Uterus (tissue), 2 donors: Measurements from ENCODE around the gene TBX21.

Experiments used
- POLR2A ChIP-seq, 2 donors: fragments of 450-650 bp; IDR thresholded peaks; one replicate each; pipeline ENCODE4 v1.6.1; 2016; ENCODE audit warnings: antibody characterized with exemption in 2 of 2, mild to moderate bottlenecking in 1 of 2, moderate library complexity in 1 of 2
- TF ChIP-seq, protein P1 (sequence below), 4 experiments: fragments of 200-600 bp in 2 of 4; fragments of 450-650 bp in 2 of 4; sonication (generic) in 2 of 4; IDR thresholded peaks; one replicate each; pipeline ENCODE4 v1.5.1; 2016 to 2019; ENCODE audit warnings: antibody characterized with exemption in 4 of 4, mild to moderate bottlenecking in 2 of 4, moderate library complexity in 1 of 4

DNA sequence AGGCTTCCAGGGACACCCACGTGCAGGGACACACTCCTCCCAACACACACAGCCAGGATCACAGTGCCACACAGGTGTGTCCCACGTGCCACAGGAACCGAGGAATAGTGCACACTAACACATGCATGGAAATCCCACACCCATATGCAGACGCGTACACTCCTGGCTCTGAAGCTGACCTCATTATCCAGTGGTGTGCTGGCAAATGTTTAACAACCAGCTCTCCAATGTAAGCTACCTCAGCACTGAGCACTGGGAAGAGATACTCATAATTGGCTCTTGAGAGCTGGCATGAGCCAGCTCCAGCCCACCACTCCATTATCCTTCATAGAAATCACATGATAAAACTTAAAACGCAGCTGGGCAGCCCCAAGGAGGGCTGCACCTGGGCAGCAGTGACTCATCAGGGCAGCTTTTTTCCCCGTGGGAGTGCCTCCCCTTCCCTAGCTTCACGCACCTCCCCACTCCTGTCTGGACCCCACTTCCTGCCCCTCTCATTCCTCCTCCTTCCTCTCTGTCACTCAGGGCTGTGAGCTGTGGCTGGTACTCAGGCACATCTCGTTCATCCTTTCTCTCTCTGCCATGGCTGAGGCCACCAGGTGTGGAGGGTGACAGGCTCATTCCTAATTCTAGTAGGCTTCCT, 14.9 kb upstream of the TBX21 start:
- TF ChIP-seq, protein P1, sequence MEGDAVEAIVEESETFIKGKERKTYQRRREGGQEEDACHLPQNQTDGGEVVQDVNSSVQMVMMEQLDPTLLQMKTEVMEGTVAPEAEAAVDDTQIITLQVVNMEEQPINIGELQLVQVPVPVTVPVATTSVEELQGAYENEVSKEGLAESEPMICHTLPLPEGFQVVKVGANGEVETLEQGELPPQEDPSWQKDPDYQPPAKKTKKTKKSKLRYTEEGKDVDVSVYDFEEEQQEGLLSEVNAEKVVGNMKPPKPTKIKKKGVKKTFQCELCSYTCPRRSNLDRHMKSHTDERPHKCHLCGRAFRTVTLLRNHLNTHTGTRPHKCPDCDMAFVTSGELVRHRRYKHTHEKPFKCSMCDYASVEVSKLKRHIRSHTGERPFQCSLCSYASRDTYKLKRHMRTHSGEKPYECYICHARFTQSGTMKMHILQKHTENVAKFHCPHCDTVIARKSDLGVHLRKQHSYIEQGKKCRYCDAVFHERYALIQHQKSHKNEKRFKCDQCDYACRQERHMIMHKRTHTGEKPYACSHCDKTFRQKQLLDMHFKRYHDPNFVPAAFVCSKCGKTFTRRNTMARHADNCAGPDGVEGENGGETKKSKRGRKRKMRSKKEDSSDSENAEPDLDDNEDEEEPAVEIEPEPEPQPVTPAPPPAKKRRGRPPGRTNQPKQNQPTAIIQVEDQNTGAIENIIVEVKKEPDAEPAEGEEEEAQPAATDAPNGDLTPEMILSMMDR (IDR thresholded peaks at IDR 0.05) = no peak
- no peak for TF ChIP-seq POLR2A (IDR thresholded peaks at IDR 0.05)
